NCI-H510A (cell line): ENCODE data around the gene LY6G6D.
"Not testable (repeated sequence)": the region's sequence is repeated elsewhere in the genome, so short reads cannot be mapped to it uniquely, and the experiment has no call there.

Source experiments
- DNase-seq: peaks from one replicate; lab custom pipeline; 2025; lab: John Stamatoyannopoulos, UW

The LY6G6D gene

GRCh38 chr6:31692353-31692752 is 22.8 kb upstream of the LY6G6D start:
- no peak for DNase-seq

DNA sequence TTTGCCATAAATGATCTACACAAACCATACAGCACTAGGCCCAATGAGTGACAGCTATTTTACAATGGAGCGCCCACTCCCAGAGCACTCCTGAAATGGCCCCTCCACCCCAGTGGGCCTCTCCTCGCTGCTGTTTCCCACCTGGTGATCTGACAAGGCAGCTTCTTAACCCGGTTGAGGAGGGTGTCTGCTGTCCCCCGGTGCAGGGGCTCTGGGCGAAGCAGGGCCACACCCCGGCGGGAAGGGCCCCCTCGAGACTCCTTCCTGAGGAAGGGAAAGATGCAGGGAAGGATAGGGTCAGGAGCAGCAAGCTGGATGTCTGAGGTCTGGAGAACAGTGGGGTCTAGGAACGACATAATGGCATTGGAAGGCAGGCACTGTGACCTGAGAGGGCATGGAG is 22.3 kb upstream of the LY6G6D start:
- DNase-seq, result no peak

- no peak for DNase-seq
These were observed 21.6 kb upstream of the LY6G6D start for GRCh38 chr6:31693535-31693934.

DNA sequence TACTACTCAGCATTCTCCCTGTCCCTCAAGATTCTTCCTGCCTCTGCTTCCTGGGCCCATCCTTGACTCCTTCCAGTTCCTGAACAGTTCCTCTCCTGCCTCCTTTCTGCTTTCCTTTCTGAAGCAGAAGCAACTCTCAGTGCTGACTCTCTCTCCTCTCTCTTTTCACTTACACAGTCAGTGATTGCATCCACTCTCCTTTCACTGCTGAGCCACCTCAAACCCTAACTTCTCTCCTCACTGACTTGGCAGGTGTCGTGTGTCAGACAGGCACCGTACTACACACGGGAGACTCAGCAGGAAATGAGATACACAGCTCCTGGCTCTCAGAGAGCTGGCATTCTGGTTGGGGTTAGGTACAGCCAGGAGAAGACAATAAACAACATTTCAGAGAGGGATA is 17.6 kb upstream of the LY6G6D start:
- DNase-seq, result no peak

DNA sequence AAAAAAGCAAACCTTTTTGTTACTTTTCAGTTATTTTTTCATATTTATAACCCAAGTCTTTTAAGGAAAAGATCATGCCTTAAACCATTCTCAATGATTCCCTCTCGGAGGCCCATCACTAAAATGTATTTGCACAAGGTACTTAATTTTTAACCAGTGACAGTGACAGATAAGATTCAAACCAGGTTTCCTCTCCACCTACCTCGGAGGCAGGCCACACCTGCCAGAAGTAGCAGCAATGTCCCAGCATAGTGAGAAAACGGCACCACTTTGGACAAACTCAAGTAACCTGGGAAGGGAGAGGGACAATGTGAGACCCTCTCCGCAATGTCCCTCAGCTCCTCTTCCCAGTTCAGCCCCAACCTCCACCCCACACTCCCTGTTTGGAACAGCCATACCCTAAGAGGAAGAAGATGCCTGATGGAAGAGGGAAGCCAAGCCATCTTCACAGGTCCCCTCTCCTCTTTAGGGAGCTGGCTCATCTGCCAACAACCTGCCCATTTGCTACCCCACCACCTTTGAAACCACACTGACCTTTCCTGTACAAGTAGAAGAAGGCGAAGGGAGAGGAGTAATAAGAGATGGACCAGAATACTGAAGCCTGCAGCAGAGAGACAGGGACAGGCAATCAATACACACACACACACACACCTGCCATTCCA is 14.3 kb upstream of the LY6G6D start:
- DNase-seq, result no peak

GRCh38 chr6:31701666-31702404 is 13.3 kb upstream of the LY6G6D start:
- DNase-seq, result no peak

- no peak for DNase-seq
These were observed 12.7 kb upstream of the LY6G6D start for GRCh38 chr6:31702405-31702818.

DNA sequence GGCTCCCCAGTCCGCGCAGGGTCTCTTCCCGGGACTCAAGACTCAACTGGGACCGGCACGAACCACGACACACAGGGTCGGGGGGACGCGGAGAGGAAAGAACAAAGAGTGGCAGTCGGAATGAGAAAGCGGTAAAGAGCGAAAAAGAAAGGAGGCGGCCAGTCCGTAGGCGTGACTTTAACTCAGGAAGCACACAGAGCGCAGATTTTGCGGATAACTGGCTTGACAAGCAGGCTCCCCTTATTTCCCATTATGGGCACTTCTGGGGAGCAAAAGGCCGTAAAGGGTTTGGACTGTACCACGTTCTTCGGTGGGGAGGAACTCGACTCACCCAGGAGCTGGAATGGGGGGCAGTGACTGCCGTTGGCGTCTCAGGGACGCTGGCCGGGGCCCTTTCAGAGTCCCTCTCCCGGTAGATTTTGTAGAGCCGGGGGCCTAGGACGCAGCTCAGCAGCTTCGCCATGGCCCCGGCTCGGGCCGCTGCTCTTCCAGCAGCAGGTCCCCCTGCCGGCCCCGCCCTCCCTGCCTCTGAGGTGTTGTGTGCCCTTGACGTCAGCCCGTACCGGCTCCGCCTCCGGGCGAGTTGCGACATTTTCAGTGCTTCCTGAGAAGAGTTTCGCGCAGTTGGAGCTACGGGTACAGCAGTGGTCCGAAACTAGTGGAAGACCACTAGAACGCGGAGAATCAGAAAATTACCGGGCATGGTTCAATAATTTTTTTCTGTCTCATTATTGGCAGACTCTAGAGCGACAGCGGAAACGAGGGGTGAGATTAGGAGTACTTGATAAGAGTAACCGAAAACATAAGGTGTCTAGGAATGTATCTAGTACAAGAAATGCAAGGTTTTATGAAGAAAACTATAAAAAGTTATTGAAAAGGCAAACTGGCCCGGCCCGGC is 12.1 kb upstream of the LY6G6D start, which contains the start of gene ABHD16A:
ABHD16A (minus strand) TSS at position 506 of the 898 bp plus-strand sequence; CDS start at position 463, 43 bp downstream.
- DNase-seq, result peak; percentile 99

- no peak for DNase-seq
These were observed 9.2 kb upstream of the LY6G6D start for GRCh38 chr6:31705931-31706330.

GRCh38 chr6:31706599-31706998 is 8.5 kb upstream of the LY6G6D start, which contains the start of gene LY6G6F:
TSS of gene LY6G6F (plus strand) at chr6:31706866. CDS start at chr6:31706907, 41 bp downstream.
- no peak for DNase-seq

DNA sequence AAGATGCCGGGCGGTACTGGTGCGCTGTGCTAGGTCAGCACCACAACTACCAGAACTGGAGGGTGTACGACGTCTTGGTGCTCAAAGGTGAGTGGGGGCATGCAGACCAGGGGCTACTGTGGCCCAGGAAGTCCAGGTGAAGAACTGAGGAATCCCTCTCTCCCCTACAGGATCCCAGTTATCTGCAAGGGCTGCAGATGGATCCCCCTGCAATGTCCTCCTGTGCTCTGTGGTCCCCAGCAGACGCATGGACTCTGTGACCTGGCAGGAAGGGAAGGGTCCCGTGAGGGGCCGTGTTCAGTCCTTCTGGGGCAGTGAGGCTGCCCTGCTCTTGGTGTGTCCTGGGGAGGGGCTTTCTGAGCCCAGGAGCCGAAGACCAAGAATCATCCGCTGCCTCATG is 7.4 kb upstream of the LY6G6D start:
- no peak for DNase-seq

GRCh38 chr6:31708224-31708623 is 6.9 kb upstream of the LY6G6D start:
- no peak for DNase-seq

DNA sequence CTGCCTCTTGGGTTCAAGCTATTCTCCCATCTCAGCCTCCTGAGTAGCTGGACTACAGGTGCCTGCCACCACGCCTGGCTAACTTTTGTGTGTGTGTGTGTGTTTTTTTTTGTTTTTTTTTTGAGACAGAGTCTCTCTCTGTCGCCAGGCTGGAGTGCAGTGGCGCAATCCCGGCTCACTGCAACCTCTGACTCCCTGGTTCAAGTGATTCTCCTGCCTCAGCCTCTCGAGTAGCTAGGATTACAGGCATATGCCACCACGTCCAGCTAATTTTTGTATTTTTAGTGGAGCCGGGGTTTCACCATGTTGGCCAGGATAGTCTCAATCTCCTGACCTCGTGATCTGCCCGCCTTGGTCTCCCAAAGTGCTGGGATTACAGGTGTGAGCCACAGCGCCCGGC is 6.0 kb upstream of the LY6G6D start:
- DNase-seq, result not testable (repeated sequence)

- no peak for DNase-seq
These were observed 4.5 kb upstream of the LY6G6D start for GRCh38 chr6:31710523-31711219.

DNA sequence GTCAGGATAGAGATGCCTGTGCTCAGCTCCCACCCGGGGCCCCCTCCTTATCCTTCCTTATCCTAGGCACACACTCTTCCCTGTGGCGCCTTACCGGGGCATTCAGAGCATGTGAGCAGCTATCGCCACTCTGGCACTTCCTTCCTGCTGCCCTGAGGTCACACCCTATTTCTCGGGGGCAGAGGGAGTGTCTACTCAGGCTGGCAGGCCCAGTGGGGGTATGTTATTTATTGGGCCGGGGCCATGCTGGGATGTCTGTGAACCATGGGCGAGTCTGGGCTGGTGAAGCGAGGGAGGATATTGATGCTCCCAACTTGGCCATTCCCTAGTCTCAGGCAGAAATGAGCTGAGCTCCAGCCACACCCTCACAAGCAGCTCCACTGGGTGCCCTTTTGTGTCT is 3.9 kb upstream of the LY6G6D start:
- DNase-seq, result no peak

DNA sequence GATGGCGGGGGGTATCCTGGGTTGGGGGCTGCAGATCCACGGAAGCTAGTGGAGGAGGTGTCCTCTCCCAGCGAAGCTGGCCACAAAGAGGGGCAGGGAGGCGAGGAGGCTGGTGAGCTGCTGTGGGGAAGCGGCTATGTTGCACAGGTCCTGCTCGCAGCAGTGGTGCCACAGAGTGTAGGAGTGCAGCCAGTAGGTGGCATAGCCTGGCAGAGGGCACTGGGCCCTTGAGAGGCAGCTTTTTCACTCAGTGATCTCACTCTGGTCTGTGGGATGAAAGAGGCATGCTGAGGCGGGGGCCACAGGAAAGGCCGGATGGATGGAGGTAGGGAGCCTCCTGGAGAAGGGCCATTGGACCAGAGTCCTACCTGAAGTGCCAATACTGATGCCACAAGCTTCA is 2.9 kb upstream of the LY6G6D start:
- no peak for DNase-seq

- no peak for DNase-seq
These were observed 1.7 kb upstream of the LY6G6D start for GRCh38 chr6:31713465-31713864.

DNA sequence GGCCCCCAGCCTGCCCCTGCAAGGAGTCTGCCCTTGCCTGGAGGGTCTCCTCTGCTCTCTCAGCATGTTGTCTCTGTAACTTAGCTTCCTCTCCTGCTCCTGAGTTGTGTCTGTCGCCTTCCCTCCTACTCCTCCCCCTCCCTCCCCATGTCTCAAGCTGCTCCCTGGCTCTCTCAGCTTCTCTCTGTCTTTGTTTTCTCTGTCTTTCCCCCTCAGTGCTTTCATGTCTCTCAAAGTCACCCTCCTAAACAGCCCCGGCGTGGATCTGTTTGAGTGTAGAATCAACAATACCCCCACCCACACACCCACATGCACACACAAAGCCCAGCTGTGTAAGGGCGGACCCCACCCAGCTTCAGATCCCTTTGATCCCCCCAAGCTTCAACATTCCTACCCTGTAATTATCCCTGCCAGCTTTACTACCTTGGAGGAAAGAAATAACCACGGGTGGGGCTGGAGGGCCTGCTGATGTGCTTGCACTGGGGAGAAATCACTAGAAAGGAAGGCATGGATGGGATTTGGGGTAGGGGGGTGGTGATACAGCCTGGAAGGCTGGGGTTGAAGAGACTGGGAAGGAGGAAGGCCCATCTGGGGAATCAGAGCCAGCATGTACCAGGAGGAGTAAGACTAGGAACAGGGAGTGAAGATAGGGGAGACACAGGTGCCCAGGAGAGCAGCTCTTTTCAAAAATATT is 1.0 kb upstream of the LY6G6D start:
- DNase-seq, result no peak

DNA sequence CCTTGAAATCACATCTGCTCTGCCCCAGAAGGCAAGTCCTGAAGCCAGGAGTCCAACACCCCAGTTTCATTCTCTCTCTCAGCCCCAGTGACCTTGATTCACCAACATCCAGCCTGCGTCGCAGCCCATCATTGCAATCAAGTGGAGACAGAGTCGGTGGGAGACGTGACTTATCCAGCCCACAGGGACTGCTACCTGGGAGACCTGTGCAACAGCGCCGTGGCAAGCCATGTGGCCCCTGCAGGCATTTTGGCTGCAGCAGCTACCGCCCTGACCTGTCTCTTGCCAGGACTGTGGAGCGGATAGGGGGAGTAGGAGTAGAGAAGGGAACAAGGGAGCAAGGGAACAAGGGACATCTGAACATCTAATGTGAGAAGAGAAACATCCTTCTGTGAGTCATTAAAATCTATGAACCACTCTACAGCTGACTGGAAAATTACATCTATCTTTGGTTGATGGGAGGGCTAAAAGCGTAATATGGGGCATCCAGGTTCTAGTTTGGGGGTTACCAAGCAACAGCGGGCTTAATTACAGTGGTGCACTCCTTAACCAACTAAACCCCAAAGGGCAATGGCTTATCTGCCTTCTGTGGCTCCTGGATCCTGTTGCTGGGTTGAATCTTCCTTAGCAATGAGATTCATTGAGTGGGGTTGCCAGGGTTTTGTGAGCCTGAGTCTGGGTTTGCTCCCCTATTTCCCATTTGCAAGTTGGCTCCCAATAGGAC is 2.5 kb downstream of the LY6G6D start:
- DNase-seq, result no peak

GRCh38 chr6:31718265-31718664 is 3.1 kb downstream of the LY6G6D start:
- DNase-seq, result peak; percentile 94

GRCh38 chr6:31719001-31719400 is 3.9 kb downstream of the LY6G6D start:
- no peak for DNase-seq
